ENCODE data around the gene XIRP1.

GRCh38 chr3:39237027-39237426 lies 44.6 kb upstream of the XIRP1 start:
- TF ChIP-seq POLR2AphosphoS5 (IDR thresholded peaks at IDR 0.05; ENCODE audit: low read depth, low read length) (no peak), TAF1 (IDR thresholded peaks at IDR 0.05; ENCODE audit: borderline replicate concordance, insufficient read depth, low read length) (no peak), REST (IDR thresholded peaks at IDR 0.05; ENCODE audit: insufficient read depth in 1 of 2, low read depth in 2 of 2, low read length in 2 of 2) (no peak), SIN3A (IDR thresholded peaks at IDR 0.05; ENCODE audit: borderline replicate concordance, insufficient read depth, low read length) (no peak)

Measured in PFSK-1 (cell line).